K562 (cell line): ENCODE measurements around the gene ELOVL5. TPM values are rescaled to one million over a fixed set of nuclear protein-coding genes. Genes with fewer than 3 reads are reported as not detected.

Experiments
- BRD9 ChIP-seq: fragments of 450-650 bp; IDR thresholded peaks from 2 replicates; pipeline ENCODE4 v1.6.1; 2018; ENCODE audit warnings: low read depth; ENCODE audit not compliant: partially characterized antibody
- GATAD2B ChIP-seq: fragments of 450-650 bp; IDR thresholded peaks from 2 replicates; pipeline ENCODE4 v1.6.1; 2017; ENCODE audit warnings: mild to moderate bottlenecking, borderline replicate concordance
- HOMEZ ChIP-seq: fragments of 250-450 bp; sonication (Bioruptor Pico); IDR thresholded peaks from 2 replicates; pipeline ENCODE4 v1.4.0; 2020; ENCODE audit warnings: mild to moderate bottlenecking, moderate library complexity
- NEUROD1 ChIP-seq: fragments of 150-350 bp; IDR thresholded peaks from 2 replicates; pipeline ENCODE4 v1.6.1; 2014; ENCODE audit warnings: borderline replicate concordance, low read length, low read depth; ENCODE audit not compliant: partially characterized antibody
- PCBP2 ChIP-seq: fragments of 200-400 bp; formaldehyde crosslinking; IDR thresholded peaks from 2 replicates; pipeline ENCODE4 v1.6.1; 2018; ENCODE audit warnings: low read length, low read depth, mild to moderate bottlenecking, moderate library complexity; ENCODE audit not compliant: poor library complexity, severe bottlenecking
- SIN3B ChIP-seq: fragments of 450-650 bp; IDR thresholded peaks from 2 replicates; pipeline ENCODE4 v1.6.1; 2017; ENCODE audit warnings: low read depth, mild to moderate bottlenecking, moderate library complexity
- SMAD3 ChIP-seq: fragments of 450-650 bp; formaldehyde crosslinking; conservative IDR thresholded peaks from 2 replicates; pipeline ENCODE4 v1.4.0; 2020; ENCODE audit warnings: mild to moderate bottlenecking
- SMARCA4 ChIP-seq: fragments of 450-650 bp; IDR thresholded peaks from 2 replicates; pipeline ENCODE4 v1.6.1; 2016
- WHSC1 ChIP-seq: IDR thresholded peaks from one replicate; pipeline ENCODE4 v1.6.1; 2012; ENCODE audit warnings: low read length, control low read depth, inconsistent platforms
- ZBTB2 ChIP-seq: fragments of 450-650 bp; IDR thresholded peaks from 2 replicates; pipeline ENCODE4 v1.6.1; 2016; ENCODE audit warnings: antibody characterized with exemption
- ZBTB34 ChIP-seq: fragments of 250-450 bp; sonication (Bioruptor Pico); IDR thresholded peaks from 2 replicates; pipeline ENCODE4 v1.8.0; 2021; ENCODE audit warnings: mild to moderate bottlenecking, moderate library complexity
- ZBTB7A ChIP-seq: IDR thresholded peaks from 2 replicates; pipeline ENCODE4 v1.6.1; 2011; ENCODE audit warnings: low read depth, mild to moderate bottlenecking, low read length, moderate library complexity, borderline replicate concordance; ENCODE audit not compliant: control insufficient read depth
- ZC3H11A ChIP-seq: IDR thresholded peaks from 2 replicates; pipeline ENCODE4 v1.6.1; 2012; ENCODE audit warnings: low read depth, low read length, improper control_type of control experiment
- ZNF263 ChIP-seq: sonication (generic); formaldehyde crosslinking; IDR thresholded peaks from 2 replicates; pipeline ENCODE4 v1.8.0; 2022; ENCODE audit warnings: mild to moderate bottlenecking, missing genetic modification reagents, borderline replicate concordance
- ZNF311 ChIP-seq: fragments of 250-450 bp; sonication (Bioruptor Pico); IDR thresholded peaks from 2 replicates; pipeline ENCODE4 v1.4.0; 2020; ENCODE audit warnings: mild to moderate bottlenecking, moderate library complexity
- ZNF707 ChIP-seq: fragments of 250-450 bp; sonication (Bioruptor Pico); conservative IDR thresholded peaks from 2 replicates; pipeline ENCODE4 v1.8.0; 2022; ENCODE audit warnings: inconsistent platforms, mild to moderate bottlenecking, moderate library complexity
- ZNF76 ChIP-seq: fragments of 250-450 bp; sonication (Bioruptor Pico); IDR thresholded peaks from 2 replicates; pipeline ENCODE4 v1.4.0; 2020; ENCODE audit warnings: mild to moderate bottlenecking, moderate library complexity, borderline replicate concordance
- polyA plus RNA-seq, 8 experiments: library from polyadenylated mRNA; depleted of rRNA in 4 of 8; stranded (reverse) in 5 of 8; unstranded in 3 of 8; fragments of >200 nt; fragmentation: Nextera tagmentation in 2 of 8; fragmentation: Illumina TruSeq in 1 of 8; extraction: Ambion mirVana in 2 of 8; extraction: Trizol in 1 of 8; gene quantifications; 2 replicates each; pipeline versions ENCODE4 v1.2.1 to v1.2.3, GENCODE V29; 2011 to 2014; ENCODE audit warnings: inconsistent platforms in 1 of 8, missing spikeins in 1 of 8
- total RNA-seq, 7 experiments: library from RNA; depleted of rRNA in 6 of 7; stranded (reverse); fragments of >200 nt in 6 of 7; fragmentation: Illumina TruSeq in 2 of 7; extraction: Trizol in 2 of 7; gene quantifications; 2 replicates each; pipeline versions ENCODE4 v1.2.1 to v1.2.3, GENCODE V29; 2011 to 2021; ENCODE audit warnings: low replicate concordance in 1 of 7
- TF ChIP-seq, protein P1 (sequence below): fragments of 450-650 bp; IDR thresholded peaks from 2 replicates; pipeline ENCODE4 v1.6.1; 2018; ENCODE audit not compliant: partially characterized antibody
- TF ChIP-seq, protein P2 (sequence below): fragments of 450-650 bp; conservative IDR thresholded peaks from 2 replicates; pipeline ENCODE4 v1.6.1; 2016; ENCODE audit warnings: missing genetic modification characterization, low read depth, mild to moderate bottlenecking, missing compliant biosample characterization, moderate library complexity

Gene ELOVL5
- total and polyA plus RNA-seq, 9 of the 15 experiments (the other 6 are each of a cell fraction or from before 2014, with no cell fraction given), result 70.6 to 245 (median 132) TPM

DNA sequence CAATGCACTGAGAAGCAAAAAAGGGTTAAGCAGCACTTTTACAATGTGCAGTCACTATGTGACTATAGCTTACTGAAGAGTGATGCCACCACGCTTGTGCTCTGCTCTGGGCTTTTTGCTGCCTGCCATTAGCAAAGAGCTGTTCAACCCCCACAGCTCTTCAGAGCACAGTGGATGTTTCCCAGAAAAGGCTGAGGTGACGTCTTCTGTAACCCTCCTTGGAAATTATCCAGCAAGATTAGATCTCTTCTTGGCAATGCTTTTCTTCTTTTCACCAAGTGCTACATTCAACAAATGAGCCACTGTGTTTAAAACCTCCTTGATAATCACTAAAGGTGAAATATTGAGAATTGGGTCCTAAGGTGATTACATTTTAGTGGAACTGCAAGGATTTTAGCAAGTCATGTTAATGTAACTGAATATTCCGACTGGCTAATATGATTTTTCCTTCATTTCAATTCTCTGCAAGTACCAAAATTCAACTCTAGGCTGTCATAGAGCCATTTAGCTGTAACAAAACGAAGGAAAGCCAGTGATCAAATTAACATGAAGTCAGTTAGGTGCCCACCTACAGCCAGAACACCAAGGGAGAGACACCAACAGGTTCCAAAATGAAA lies 34.9 kb downstream of the ELOVL5 start (continued):
- TF ChIP-seq, protein P1, sequence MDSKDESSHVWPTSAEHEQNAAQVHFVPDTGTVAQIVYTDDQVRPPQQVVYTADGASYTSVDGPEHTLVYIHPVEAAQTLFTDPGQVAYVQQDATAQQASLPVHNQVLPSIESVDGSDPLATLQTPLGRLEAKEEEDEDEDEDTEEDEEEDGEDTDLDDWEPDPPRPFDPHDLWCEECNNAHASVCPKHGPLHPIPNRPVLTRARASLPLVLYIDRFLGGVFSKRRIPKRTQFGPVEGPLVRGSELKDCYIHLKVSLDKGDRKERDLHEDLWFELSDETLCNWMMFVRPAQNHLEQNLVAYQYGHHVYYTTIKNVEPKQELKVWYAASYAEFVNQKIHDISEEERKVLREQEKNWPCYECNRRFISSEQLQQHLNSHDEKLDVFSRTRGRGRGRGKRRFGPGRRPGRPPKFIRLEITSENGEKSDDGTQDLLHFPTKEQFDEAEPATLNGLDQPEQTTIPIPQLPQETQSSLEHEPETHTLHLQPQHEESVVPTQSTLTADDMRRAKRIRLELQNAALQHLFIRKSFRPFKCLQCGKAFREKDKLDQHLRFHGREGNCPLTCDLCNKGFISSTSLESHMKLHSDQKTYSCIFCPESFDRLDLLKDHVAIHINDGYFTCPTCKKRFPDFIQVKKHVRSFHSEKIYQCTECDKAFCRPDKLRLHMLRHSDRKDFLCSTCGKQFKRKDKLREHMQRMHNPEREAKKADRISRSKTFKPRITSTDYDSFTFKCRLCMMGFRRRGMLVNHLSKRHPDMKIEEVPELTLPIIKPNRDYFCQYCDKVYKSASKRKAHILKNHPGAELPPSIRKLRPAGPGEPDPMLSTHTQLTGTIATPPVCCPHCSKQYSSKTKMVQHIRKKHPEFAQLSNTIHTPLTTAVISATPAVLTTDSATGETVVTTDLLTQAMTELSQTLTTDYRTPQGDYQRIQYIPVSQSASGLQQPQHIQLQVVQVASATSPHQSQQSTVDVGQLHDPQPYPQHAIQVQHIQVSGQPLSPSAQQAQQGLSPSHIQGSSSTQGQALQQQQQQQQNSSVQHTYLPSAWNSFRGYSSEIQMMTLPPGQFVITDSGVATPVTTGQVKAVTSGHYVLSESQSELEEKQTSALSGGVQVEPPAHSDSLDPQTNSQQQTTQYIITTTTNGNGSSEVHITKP, result peak; percentile 29
- TF ChIP-seq BRD9 (no peak), WHSC1 (no peak), SMAD3 (CRISPR knock-in tag) (no peak), ZC3H11A (no peak), GATAD2B (no peak), HOMEZ (CRISPR knock-in tag) (no peak), ZBTB34 (CRISPR knock-in tag) (no peak), ZNF311 (no peak), ZNF76 (CRISPR knock-in tag) (no peak), ZBTB2 (peak; percentile 47; the same call in 1 of the 2 replicates), ZNF263 (no peak), ZBTB7A (no peak), SMARCA4 (peak; percentile 85), ZNF707 (CRISPR knock-in tag) (no peak), SIN3B (no peak), NEUROD1 (no peak), PCBP2 (no peak)
- TF ChIP-seq, protein P2, sequence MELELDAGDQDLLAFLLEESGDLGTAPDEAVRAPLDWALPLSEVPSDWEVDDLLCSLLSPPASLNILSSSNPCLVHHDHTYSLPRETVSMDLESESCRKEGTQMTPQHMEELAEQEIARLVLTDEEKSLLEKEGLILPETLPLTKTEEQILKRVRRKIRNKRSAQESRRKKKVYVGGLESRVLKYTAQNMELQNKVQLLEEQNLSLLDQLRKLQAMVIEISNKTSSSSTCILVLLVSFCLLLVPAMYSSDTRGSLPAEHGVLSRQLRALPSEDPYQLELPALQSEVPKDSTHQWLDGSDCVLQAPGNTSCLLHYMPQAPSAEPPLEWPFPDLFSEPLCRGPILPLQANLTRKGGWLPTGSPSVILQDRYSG, result no peak
